HG03135 (cell line): ENCODE data around the gene C16orf46.
"Not testable (repeated sequence)": the region's sequence is repeated elsewhere in the genome, so short reads cannot be mapped to it uniquely, and the experiment has no call there.

Source experiments
- ATAC-seq: cut with Tn5 transposase; IDR thresholded peaks from one replicate; pipeline ENCODE4 v1.9.1; 2021; ENCODE audit warnings: mild to moderate bottlenecking, moderate library complexity; ENCODE audit not compliant: unreplicated experiment

The C16orf46 gene, protein sequence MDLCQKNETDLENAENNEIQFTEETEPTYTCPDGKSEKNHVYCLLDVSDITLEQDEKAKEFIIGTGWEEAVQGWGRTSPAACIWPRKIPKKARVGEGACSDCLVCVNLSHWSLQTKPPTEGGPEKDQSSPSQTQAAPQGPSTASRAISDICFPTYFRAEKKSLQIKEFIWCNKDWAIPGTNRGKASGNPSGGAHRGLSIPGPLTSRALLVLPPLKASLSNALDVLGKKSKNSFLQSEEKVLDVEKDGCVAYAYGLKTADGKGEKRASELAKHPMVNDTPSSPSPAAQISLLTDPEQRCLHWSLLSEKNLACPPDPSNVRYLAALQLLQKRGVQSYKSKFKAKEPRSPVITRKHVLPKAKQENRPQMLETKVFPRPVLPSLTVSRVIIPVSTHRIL

DNA sequence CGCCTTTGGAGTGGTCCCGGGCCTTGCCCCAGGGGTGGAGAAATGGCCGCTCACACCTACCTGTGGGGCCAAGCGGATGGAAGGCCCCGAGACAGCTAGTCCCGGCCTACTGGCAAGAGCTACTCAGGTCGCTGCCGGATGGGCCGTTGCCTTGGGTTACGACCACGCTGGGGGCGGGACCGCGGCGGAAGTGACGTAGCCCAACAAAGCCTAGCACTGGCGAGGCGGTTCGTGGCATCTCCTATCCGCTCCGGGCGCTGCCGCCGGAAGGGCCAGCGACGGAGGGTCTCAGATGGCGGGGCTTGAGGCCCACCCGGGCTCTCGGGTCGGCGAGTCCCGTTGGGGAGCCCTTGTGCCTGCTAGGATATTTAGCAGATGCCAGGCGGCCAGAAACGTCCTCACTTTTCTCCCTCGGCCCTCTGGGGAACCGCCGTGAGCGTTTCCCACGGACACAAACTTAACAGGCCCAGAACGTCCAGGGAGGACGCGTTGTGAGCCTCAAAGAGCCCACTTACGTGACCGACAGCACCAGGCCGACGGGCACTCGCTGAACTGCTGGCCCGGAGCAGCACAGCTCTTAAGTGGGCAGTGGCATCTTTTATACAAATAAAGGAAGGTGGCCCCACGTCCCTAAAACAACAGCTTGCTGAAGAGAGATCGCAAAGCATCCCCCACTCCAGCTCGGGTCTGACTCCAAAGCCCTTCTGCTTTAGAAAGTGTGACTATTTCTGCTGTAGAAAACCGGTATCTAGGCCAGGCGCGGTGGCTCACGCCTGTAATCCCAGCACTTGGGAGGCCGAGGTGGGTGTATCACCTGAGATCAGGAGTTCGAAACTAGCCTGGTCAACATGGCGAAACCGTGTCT is at the start of gene C16orf46:
TSS of gene C16orf46 (minus strand) at position 163 of the 865 bp plus-strand sequence. CDS start 13,283 bp downstream, outside the sequence.
- ATAC-seq, result peak; percentile 98

DNA sequence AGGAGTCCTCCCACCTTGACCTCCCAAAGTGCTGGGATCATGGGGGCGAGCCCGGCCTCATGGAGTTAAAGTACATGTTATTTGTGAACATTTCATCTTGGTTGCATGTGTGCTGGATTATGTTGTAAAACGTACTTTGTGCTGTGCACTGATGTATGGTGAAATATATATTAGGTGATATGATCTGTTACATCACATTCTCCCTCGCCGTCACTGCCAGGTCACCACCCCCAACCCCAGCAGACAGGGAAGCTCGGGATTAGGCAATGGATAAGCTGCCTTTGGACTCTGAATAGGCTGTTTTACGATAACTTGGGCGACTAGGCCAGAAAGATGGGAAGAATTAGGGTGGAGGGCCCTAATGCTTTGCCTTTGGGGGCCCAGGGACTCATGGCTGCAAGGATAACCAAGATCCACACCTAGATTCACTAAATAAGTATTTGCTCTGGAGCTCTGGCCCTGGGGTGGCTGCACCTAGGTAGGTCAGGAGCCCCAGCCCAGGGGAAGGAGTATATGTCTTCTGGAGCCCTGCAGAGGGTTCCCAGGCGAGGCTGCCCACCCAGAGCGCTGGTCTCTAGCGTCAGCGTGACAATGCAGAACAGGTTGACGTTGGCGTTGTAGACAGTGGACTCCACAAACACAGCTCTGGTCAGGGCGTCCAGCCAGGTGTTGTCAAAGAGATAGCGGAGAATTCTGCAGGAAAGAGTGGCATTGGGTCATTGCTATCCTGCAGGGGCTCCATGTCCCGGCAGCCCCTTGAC is 46.2 kb upstream of the C16orf46 start:
- no peak for ATAC-seq

DNA sequence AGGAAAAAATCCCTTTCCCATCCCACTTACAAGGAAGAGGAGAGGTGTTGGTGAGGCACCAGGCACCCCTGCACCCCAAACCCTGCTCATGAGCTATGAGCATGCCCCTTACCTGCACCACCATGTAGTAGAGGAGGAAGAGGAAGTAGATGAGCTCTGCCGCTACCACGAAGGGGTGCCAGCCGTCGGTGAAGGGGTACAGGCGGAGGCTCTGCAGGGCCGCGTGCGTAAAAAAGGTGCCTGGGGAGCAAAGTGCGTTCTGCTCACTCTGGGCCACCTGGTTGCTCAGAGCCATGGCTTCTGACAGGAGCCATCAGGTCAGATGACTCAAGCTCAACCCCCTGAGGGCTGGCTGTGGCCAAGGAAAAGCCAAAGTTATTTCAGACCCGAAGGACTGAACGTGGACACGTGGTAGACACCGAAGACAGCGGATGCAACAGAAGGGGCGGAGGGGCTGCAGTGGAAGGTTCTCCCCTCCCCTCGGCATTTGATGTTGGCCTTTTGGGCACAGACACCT is 44.5 kb upstream of the C16orf46 start:
- ATAC-seq, result no peak

DNA sequence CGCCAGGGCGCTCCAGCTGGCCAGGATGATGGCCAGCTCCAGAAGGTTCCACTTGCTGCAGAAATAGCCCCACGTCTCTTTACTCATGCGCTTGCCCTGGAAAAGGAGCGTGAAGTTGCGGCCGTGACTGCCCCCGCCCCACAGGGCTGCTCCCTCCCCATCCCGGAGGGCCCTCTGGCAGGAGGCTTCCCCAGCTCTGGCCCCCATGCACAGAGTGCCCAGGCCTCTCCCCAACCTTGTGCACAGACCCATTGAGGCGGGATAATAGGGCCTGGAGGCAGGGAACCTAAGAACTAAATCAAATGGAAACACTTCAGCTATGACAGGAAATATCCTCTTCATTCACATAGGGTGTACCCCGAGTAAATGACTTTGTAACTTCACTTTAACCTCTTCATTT is 40.4 kb upstream of the C16orf46 start:
- no peak for ATAC-seq

DNA sequence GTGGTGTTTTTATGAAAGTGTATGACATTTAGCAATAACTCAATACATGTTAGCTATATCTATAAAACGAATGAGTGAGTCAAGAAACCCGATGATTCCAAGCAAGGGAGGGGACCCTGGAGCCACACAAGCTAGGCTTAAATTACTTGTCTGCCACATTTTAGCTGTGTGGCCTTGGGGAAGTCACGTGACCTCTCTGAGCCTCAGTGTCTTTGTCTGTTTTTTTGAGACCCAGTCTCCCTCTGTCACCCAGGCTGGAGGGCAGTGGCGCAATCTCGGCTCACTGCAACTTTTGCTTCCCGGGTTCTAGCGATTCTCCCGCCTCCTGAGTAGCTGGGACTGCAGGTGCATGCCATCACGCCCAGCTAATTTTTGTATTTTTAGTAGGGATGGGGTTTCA is 39.2 kb upstream of the C16orf46 start:
- no peak for ATAC-seq

DNA sequence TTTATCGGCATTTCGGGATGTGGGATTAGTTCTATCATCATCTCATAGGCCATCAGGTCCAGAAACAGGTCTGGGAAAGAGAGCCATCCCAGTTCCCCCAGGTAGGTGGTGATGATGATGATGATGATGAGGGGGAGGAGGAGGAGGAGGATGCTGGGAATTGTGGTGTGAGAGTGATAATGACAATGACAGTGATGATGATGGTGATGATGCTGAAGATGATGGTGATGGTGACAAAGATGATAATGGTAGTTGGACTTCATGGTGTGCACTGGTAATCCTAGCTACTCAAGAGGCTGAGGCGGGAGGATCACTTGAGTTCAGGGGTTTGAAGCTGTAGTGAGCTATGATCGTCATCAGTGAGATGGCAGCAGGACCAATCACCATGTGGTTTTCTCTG is 35.4 kb upstream of the C16orf46 start:
- ATAC-seq, result no peak

DNA sequence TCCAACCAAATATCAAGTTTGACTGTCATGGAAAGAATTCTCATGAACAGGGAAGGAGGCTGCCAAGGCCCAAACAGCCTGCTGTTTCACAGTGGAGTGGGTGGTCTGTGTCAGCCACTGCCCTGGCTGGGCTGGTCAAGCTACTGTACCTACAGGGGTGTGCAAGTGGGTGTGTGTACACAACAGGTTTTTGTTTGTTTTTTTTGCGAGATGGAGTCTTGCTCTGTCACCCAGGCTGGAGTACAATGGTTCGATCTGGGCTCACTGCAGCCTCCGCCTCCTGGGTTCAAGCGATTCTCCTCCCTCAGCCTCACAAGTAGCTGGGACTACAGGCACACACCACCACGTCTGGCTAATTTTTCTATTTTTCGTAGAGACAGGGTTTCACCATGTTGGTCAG is 32.2 kb upstream of the C16orf46 start:
- not testable (repeated sequence) for ATAC-seq

DNA sequence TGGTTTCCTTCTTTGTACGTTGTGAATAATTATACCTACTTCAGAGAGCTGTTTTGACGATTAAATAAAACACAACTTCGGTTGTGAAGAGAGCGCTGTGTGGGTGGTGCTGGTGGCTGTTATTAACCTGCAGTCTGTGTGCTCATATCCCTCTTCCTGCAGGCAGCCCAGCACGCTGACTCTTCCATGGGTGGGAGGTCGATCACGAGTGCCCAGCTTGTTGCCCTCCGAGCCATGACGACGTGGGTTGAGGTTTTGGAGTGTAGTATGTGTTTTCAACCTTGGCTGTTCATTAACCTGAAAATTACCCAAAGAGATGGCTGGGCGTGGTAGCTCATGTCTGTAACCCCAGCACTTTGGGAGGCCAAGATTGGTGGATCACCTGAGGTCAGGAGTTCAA is 30.5 kb upstream of the C16orf46 start:
- no peak for ATAC-seq

DNA sequence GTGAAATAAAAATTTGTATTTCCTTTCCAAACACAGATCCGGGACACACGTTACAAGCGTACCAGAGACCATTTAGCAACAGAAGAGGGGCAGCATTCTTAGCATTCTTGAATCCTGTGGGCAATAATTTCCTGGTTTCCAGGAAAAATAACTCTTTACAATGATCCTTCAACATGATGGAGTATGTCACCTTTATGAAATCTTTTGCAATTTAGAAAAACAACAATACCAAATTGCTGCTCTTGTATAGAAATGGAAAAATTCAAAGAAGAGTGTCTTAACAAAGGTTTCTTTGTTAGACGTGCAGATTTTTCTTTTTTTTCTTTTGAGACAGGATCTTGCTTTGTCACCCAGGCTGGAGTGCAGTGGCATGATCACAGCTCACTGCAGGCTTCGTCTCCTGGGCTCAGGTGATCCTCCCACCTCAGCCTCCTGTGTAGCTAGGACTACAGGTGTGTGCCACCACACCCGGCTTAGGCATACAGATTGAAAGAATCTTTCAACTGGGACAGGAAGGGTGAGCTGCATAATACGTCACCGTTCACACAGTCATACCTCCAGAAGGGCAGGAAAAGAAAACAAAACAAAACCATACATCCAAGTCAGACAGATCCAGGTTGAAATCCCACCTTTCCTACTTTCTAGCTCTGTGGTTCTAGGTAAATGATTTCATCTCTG is 29.9 kb upstream of the C16orf46 start:
- no peak for ATAC-seq

DNA sequence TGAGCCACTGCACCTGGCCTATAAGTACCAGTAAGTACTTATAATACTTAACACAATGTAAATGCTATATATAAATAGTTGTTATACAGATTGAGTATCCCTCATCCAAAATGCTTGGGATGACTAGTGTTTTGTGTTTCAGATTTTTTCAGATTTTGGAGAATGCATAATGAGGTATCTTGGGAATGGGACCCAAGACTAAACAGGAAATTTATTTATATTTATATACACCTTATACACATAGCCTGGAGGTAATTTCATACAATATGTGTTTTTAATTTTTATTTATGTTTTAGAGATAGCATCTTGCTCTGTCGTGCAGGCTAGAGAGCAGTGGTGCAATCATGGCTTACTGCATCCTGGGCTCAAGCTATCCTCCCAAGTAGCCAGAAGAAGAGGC is 28.9 kb upstream of the C16orf46 start:
- no peak for ATAC-seq

DNA sequence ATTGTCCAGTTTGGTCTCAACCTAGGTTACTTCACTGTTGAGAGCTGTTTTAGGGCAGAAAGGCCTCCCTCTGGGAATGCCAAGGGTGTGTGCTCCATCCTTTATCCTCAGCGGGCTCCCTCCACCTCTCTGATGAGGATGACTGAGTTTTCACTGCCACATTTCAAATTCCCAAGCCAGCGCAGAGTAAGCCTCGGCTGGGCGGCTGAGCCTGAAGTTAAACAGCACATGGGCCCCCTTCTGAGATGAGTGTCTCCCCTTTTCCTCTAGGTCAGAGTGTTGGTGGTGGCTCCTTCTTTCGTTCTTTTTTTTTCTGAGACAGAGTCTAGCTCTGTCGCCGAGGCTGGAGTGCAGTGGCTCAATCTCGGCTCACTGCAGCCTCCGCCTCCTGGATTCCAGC is 24.7 kb upstream of the C16orf46 start:
- no peak for ATAC-seq

DNA sequence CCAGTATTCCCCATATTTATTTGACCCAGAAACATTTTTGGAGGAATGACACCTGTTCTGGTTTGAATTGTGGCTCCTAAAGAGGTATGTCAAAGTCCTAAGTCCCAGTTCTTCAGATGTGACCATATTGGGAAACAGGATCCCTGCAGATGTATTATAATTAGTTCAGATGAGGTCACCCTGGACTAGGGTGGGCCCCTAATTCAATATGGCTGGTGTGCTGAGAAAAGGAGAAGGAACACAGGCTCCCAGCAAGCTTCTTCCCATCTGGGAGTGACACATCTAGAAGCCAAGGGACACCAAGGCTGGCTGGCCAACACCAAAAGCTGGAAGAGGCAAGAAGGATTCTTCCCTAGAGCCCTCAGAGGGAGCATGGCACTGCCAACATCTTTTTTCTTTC is 22.9 kb upstream of the C16orf46 start:
- ATAC-seq, result no peak

DNA sequence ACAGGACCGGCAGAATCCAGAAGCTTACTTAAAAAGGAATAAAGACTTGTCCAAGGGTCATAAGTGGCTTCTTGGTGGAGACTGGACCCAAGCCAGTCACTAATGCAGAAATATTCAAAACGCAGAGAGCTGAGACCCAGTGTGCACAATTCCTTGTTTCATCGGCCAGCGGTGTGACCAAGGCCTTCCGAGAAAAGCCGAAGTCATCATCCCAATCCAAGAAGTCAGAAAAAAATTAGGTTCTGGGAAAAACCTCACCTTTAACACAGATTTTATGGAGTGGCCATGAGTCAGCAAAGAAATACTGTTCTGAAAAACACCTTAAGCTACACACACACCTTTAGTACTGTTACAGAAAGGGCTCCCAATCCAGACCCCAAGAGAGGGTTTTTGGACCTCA is 20.2 kb upstream of the C16orf46 start:
- no peak for ATAC-seq

DNA sequence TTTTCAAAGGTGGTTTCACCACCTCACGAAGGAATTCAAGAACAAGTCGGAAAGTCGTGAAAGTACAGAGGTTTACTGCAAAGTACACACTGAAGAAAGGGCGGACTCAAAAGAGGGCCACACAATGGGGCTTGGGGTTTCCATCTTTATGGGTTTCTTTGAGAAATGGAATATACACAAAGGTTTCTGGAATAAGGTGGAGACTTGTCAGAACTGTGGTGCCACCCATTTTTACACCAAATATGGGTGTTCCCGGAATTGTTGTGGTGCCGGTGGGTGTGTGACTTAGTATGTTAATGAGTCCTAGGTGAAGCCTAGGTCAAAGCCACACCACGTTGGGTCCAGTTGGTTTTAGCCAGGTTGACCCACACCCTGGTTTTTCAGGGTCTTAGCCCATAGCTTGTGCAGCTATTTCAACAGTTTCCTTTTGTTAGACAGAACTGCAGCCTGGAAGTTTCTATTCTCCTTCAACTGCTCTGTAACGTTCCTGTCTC is 19.7 kb upstream of the C16orf46 start:
- no peak for ATAC-seq

DNA sequence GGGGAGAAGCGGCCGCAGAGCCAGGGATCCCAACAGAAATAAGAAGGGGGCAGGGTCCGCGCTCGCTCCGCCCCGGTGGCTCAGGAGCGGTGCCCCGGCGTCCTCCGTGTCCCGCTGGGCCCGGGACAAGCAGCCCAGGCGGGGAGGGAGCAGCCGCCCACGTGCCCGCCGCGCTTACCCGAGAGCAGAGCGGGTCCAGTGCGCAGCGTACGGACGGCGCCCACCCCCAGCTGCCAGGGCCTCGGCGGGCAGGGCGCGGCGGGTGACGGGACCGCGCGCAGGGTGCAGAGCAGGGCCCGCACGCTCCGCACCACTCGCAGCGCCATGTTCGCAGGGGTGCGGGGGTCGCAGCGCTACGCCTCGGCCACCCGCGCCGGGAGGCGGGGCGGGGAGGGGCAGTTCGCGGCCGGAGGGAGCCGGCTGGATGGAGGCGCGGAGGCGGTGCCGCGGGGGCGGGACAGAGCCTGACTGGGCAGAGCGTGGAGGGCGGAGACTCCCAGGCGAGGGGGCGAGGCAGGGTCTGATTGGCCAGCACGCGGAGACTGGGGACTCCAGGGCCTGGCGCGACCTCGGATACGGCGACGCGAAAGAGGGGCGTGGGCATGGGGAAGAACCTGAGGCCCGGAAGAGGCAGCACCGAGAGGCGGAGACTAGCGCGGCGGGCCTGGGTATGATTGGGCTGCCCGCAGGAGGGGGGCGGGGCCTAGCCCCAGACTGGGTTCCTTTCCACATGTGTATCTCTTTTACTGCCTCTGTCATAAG is 19.1 kb upstream of the C16orf46 start, which contains the start of gene GCSH:
TSS of gene GCSH (minus strand) at position 443 of the 762 bp plus-strand sequence. CDS start at position 326, 117 bp downstream.
- peak; percentile 99 for ATAC-seq

DNA sequence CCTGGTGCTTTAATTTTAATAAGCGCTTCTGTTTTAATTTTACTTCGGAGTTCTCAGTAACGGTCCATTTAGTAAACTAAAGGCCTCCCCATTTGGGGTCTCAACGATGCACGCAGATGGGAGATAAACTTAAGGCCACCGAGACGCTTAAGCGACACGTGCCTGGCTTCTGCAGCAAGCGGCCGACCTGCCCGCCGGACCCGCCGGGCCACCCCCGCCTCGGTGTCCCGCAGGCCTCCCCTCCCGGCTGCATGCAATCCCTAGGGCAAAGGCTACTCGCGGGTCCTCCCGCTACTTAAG is 18.6 kb upstream of the C16orf46 start:
- no peak for ATAC-seq

DNA sequence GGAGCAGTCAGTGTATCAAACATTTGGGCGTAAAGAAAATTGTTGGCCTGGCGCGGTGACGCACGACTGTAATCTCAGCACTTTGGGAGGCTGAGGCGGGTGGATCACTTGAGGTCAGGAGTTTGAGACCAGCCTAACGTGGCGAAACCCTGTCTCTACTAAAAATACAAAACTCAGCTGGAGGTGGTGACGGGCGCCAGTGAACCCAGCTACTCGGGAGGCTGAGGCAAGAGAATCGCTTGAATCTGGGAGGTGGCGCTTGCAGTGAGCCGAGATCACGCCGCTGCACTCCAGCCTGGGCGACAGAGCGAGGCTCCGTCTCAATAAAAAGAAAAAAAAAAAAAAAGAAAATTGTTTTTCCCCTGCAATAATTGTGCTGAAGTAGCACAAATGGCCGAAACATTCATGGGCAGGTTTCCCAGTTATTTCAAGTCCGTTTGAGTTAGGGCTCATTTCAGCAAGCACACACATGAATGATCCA is 17.8 kb upstream of the C16orf46 start:
- no peak for ATAC-seq

DNA sequence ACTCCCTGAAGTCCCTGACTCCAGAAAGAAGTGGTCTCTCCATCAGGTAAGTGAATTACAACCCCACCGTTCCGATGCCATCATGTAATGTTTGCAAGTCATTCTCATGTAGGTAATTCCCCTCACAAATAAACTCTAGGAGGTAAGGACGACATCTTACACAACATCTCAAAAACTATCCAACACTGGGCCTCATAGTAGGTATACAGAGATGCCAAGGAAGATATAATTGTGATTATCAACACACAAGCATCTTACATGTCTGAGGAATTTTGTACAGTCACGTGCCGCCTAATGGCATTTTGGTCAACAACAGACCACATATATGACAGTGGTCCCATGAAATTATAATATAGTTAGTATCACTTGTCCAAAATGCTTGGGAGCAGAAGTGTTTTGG is 11.8 kb upstream of the C16orf46 start:
- ATAC-seq, result no peak

DNA sequence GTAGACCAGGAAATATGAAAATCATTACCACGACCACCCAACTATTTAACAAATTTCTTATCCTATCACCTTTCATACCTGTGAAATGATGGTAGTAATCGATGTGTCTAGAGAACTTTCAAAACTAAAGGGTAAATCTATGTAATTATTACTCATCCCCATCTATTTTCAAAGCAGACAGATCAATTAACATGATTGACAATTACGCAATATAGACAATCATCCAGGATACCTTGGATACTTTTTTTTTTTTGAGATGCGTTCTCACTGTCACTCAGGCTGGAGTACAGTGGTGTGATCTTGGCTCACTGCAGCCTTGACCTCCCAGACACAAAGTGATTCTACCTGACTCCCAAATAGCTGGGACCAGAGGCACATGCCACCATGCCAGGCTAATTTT is 4.0 kb upstream of the C16orf46 start:
- no peak for ATAC-seq

DNA sequence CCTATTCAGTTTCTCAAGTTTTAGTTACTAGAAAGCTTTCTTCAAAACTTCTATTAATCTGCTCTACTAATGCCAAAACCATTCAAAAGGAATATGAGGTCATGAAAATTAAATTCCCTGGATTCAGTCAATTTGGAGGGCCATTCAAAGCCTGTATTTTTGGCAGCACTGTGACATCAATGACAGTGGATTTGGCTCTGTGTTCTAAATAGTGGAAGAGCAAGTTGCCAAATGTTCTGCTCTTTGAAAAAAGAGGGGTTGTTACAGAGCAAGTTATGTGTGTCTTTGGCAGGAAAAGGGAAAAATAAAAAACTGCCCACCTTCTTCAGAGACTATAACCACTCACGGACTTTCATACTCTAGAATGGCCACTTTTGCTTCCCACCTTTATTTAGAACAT is 3.2 kb upstream of the C16orf46 start:
- ATAC-seq, result no peak
